CD4-positive, CD25-positive, alpha-beta regulatory T cell (primary cell): ENCODE measurements around the gene PALMD. TPM values are rescaled to one million over a fixed set of nuclear protein-coding genes. Genes with fewer than 3 reads are reported as not detected.

ENCODE experiments used
- ATAC-seq, 2 donors: fragments of 150-1000 bp; cut with Tn5 transposase; one replicate each; pipeline ENCODE4 v1.10.0; 2021; ENCODE audit warnings: low read depth in 2 of 2, moderate number of reproducible peaks in 2 of 2, moderate library complexity in 1 of 2
- DNase-seq, 3 donors: peaks; one replicate each; pipeline versions ENCODE4 v3.0.0 to v3.0.0-alpha.2; 2012 to 2022; ENCODE audit warnings: mixed read lengths in 1 of 3
- H3K27ac ChIP-seq: one replicate; pipeline ENCODE4 v1.7.0; 2013; ENCODE audit warnings: mild to moderate bottlenecking, low read length; ENCODE audit not compliant: insufficient read depth, poor library complexity, severe bottlenecking
- H3K27me3 ChIP-seq: one replicate; pipeline ENCODE4 v1.7.0; 2013; ENCODE audit warnings: low read length; ENCODE audit not compliant: control insufficient read depth, insufficient read depth
- H3K36me3 ChIP-seq: one replicate; pipeline ENCODE4 v1.7.0; 2013; ENCODE audit warnings: mild to moderate bottlenecking, low read length, moderate library complexity; ENCODE audit not compliant: control insufficient read depth, insufficient read depth
- H3K4me1 ChIP-seq: 2 replicates; pipeline ENCODE4 v1.7.0; 2013; ENCODE audit warnings: mild to moderate bottlenecking, low read length; ENCODE audit not compliant: insufficient read depth, control insufficient read depth, poor library complexity, severe bottlenecking
- H3K4me3 ChIP-seq: one replicate; pipeline ENCODE4 v1.7.0; 2013; ENCODE audit warnings: low read depth, mild to moderate bottlenecking, low read length, moderate library complexity
- H3K9me3 ChIP-seq, 2 experiments: 1 replicate in 1 of 2; 2 replicates in 1 of 2; pipeline ENCODE4 v1.7.0; 2013; ENCODE audit warnings: low read length in 2 of 2, mild to moderate bottlenecking in 1 of 2, moderate library complexity in 1 of 2; ENCODE audit not compliant: control insufficient read depth in 2 of 2
- H3K27ac Mint-ChIP-seq, 3 donors: one replicate each; pipeline ENCODE4 v1.8.0; 2020 to 2022; ENCODE audit warnings: mild to moderate bottlenecking in 3 of 3, mixed read lengths in 3 of 3, moderate library complexity in 2 of 3
- H3K27me3 Mint-ChIP-seq: one replicate; pipeline ENCODE4 v1.8.0; 2022; ENCODE audit warnings: mild to moderate bottlenecking, mixed read lengths
- H3K36me3 Mint-ChIP-seq: one replicate; pipeline ENCODE4 v1.8.0; 2020; ENCODE audit warnings: mixed read lengths
- H3K4me1 Mint-ChIP-seq, 4 donors: one replicate each; pipeline ENCODE4 v1.8.0; 2020 to 2022; ENCODE audit warnings: mixed read lengths in 4 of 4, mild to moderate bottlenecking in 1 of 4
- H3K4me3 Mint-ChIP-seq, 4 donors: one replicate each; pipeline ENCODE4 v1.8.0; 2020 to 2022; ENCODE audit warnings: mild to moderate bottlenecking in 4 of 4, mixed read lengths in 4 of 4, moderate library complexity in 3 of 4
- H3K9me3 Mint-ChIP-seq, 7 donors: one replicate each; pipeline ENCODE4 v1.8.0; 2020 to 2022; ENCODE audit warnings: mixed read lengths in 7 of 7, mild to moderate bottlenecking in 3 of 7, moderate library complexity in 2 of 7
- polyA plus RNA-seq, 4 donors: library from polyadenylated mRNA; unstranded; fragments of 300-500 nt; fragmentation: Illumina TruSeq; gene quantifications; one replicate each; pipeline ENCODE4 v1.2.3, GENCODE V29; 2021
- total RNA-seq: library from RNA; stranded (reverse); gene quantifications from one replicate; pipeline ENCODE4 v1.2.3, GENCODE V29; 2022

The PALMD gene
- total and polyA plus RNA-seq, 5 donors from 2014 or later = not detected

DNA sequence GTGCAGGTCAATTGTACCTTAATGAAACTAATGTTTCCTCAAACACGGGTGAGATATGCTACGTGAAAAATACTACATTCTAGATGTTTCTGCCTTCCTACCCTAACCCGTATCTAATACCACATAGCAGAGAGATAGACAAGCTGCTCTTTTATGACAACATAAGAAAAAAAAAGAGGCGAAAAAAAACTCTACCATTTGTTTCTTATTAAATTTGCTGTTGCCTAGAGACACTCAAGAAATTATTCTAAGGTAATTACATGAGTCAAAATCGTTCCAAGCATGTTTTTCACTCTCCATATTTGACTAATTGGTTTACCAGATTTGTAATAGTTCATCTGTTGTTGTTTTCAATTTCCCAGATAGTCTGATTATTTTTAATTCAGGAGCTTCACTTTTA lies 27.4 kb downstream of the PALMD start:
- H3K27me3 Mint-ChIP-seq = peaks cover 27% of the 10 kb centered on the region

GRCh38 chr1:99674115-99675064 lies 28.5 kb downstream of the PALMD start:
- peaks cover 0 to 3% (median 0%) of the 10 kb centered on the region in 7 donors for H3K9me3 Mint-ChIP-seq
- no peak overlapping the region for H3K27ac Mint-ChIP-seq
- H3K9me3 ChIP-seq = no peaks in the 10 kb centered on the region
- H3K36me3 Mint-ChIP-seq = no peaks in the 10 kb centered on the region
- H3K36me3 ChIP-seq = no peaks in the 10 kb centered on the region
- DNase-seq (no peak), ATAC-seq (no peak)
- no peak overlapping the region for H3K27ac ChIP-seq
- H3K27me3 Mint-ChIP-seq = peaks cover 24% of the 10 kb centered on the region
- H3K4me3 ChIP-seq = no peak overlapping the region
- H3K4me1 ChIP-seq = no peaks in the 10 kb centered on the region
- H3K4me1 Mint-ChIP-seq = no peaks in the 10 kb centered on the region
- H3K27me3 ChIP-seq = peaks cover 4% of the 10 kb centered on the region
- H3K4me3 Mint-ChIP-seq = no peak overlapping the region

More for the DNA sequence above, 27.4 kb downstream of the PALMD start:
- peaks cover 0 to 3% (median 0%) of the 10 kb centered on the region in 7 donors for H3K9me3 Mint-ChIP-seq
- no peak for DNase-seq
- no peaks in the 10 kb centered on the region for H3K36me3 ChIP-seq
- H3K27ac ChIP-seq = no peak overlapping the region
- no peaks in the 10 kb centered on the region for H3K9me3 ChIP-seq
- H3K4me1 Mint-ChIP-seq = no peaks in the 10 kb centered on the region
- no peaks in the 10 kb centered on the region for H3K4me1 ChIP-seq
- H3K27ac Mint-ChIP-seq = no peak overlapping the region
- ATAC-seq = no peak
- no peaks in the 10 kb centered on the region for H3K36me3 Mint-ChIP-seq
- H3K27me3 ChIP-seq = peaks cover 3% of the 10 kb centered on the region
- H3K4me3 Mint-ChIP-seq = no peak overlapping the region
- H3K4me3 ChIP-seq = no peak overlapping the region

GRCh38 chr1:99675292-99675691 lies 29.4 kb downstream of the PALMD start:
- Histone ChIP-seq H3K27me3 (peaks cover 2% of the 10 kb centered on the region), H3K36me3 (no peaks in the 10 kb centered on the region), H3K4me1 (no peaks in the 10 kb centered on the region), H3K9me3 (no peaks in the 10 kb centered on the region), H3K4me3 (no peak overlapping the region), H3K27ac (no peak overlapping the region)
- peaks cover 24% of the 10 kb centered on the region for H3K27me3 Mint-ChIP-seq
- no peak overlapping the region for H3K4me3 Mint-ChIP-seq
- H3K4me1 Mint-ChIP-seq = no peaks in the 10 kb centered on the region
- ATAC-seq = no peak
- H3K27ac Mint-ChIP-seq = no peak overlapping the region
- no peaks in the 10 kb centered on the region for H3K36me3 Mint-ChIP-seq
- H3K9me3 Mint-ChIP-seq = peaks cover 0 to 3% (median 0%) of the 10 kb centered on the region in 7 donors
- no peak for DNase-seq

- Mint-ChIP-seq H3K4me3 (no peak overlapping the region), H3K27me3 (peaks cover 24% of the 10 kb centered on the region), H3K27ac (no peak overlapping the region), H3K36me3 (no peaks in the 10 kb centered on the region), H3K4me1 (no peaks in the 10 kb centered on the region), H3K9me3 (peaks cover 0 to 3% (median 0%) of the 10 kb centered on the region in 7 donors)
- ATAC-seq (no peak), DNase-seq (no peak)
- Histone ChIP-seq H3K4me3 (no peak overlapping the region), H3K36me3 (no peaks in the 10 kb centered on the region), H3K27me3 (peaks cover 2% of the 10 kb centered on the region), H3K9me3 (no peaks in the 10 kb centered on the region), H3K27ac (no peak overlapping the region), H3K4me1 (no peaks in the 10 kb centered on the region)
Measured at GRCh38 chr1:99675994-99676393, 30.1 kb downstream of the PALMD start.

GRCh38 chr1:99676876-99677275 lies 31.0 kb downstream of the PALMD start:
- Mint-ChIP-seq H3K27ac (no peak overlapping the region), H3K4me3 (no peak overlapping the region), H3K27me3 (peaks cover 24% of the 10 kb centered on the region), H3K36me3 (no peaks in the 10 kb centered on the region), H3K4me1 (no peaks in the 10 kb centered on the region), H3K9me3 (peaks cover 0 to 3% (median 0%) of the 10 kb centered on the region in 7 donors)
- Histone ChIP-seq H3K27ac (no peak overlapping the region), H3K4me1 (no peaks in the 10 kb centered on the region), H3K4me3 (no peak overlapping the region), H3K27me3 (peaks cover 2% of the 10 kb centered on the region), H3K36me3 (no peaks in the 10 kb centered on the region), H3K9me3 (no peaks in the 10 kb centered on the region)
- no peak for ATAC-seq
- no peak for DNase-seq

- peaks cover 23% of the 10 kb centered on the region for H3K27me3 Mint-ChIP-seq
- no peak overlapping the region for H3K27ac Mint-ChIP-seq
- DNase-seq = no peak
Measured at GRCh38 chr1:99677416-99677815, 31.5 kb downstream of the PALMD start.

GRCh38 chr1:99680270-99680669 lies 34.4 kb downstream of the PALMD start:
- no peak overlapping the region for H3K27ac ChIP-seq
- Mint-ChIP-seq H3K4me1 (no peaks in the 10 kb centered on the region), H3K9me3 (peaks cover 0 to 2% (median 0%) of the 10 kb centered on the region in 7 donors), H3K36me3 (no peaks in the 10 kb centered on the region), H3K27me3 (peaks cover 5% of the 10 kb centered on the region), H3K27ac (no peak overlapping the region), H3K4me3 (no peak overlapping the region)
- H3K36me3 ChIP-seq = no peaks in the 10 kb centered on the region
- peaks cover 2% of the 10 kb centered on the region for H3K27me3 ChIP-seq
- ATAC-seq (no peak), DNase-seq (no peak)
- H3K9me3 ChIP-seq = no peaks in the 10 kb centered on the region
- no peaks in the 10 kb centered on the region for H3K4me1 ChIP-seq
- no peak overlapping the region for H3K4me3 ChIP-seq

More at GRCh38 chr1:99677416-99677815, 31.5 kb downstream of the PALMD start:
- no peak for ATAC-seq
- Mint-ChIP-seq H3K4me3 (no peak overlapping the region), H3K36me3 (no peaks in the 10 kb centered on the region), H3K9me3 (peaks cover 0 to 3% (median 0%) of the 10 kb centered on the region in 7 donors), H3K4me1 (no peaks in the 10 kb centered on the region)
- Histone ChIP-seq H3K9me3 (no peaks in the 10 kb centered on the region), H3K4me1 (no peaks in the 10 kb centered on the region), H3K27me3 (peaks cover 2% of the 10 kb centered on the region), H3K27ac (no peak overlapping the region), H3K36me3 (no peaks in the 10 kb centered on the region), H3K4me3 (no peak overlapping the region)

DNA sequence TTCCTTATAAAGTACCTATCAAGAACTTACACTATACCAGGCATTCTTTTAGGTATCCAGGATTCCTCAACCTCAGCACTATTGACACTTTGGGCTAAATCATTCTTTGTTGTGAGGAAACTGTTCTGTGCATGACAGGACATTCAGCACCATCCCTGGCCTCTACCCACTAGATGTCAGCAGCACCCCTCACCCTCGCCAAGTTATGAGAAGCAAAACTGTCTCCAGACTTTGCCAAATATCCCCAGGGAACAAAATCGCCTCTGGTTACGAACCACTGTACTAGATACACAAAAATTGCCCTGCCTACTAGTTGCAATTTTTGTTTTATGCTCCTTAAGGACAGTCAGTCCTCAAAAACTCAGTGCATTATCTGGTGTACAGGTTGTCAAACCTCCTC lies 35.7 kb downstream of the PALMD start:
- H3K4me3 Mint-ChIP-seq = no peak overlapping the region
- ATAC-seq (no peak), DNase-seq (no peak)
- no peaks in the 10 kb centered on the region for H3K36me3 Mint-ChIP-seq
- Histone ChIP-seq H3K27ac (no peak overlapping the region), H3K36me3 (no peaks in the 10 kb centered on the region), H3K9me3 (no peaks in the 10 kb centered on the region), H3K4me1 (no peaks in the 10 kb centered on the region), H3K27me3 (peaks cover 2% of the 10 kb centered on the region), H3K4me3 (no peak overlapping the region)
- peaks cover 5% of the 10 kb centered on the region for H3K27me3 Mint-ChIP-seq
- no peaks in the 10 kb centered on the region for H3K4me1 Mint-ChIP-seq
- H3K9me3 Mint-ChIP-seq = peaks cover 0 to 2% (median 0%) of the 10 kb centered on the region in 7 donors
- no peak overlapping the region for H3K27ac Mint-ChIP-seq
